Panc1 (cell line): ENCODE data around the gene TAS2R60.

ENCODE experiments used
- CTCF ChIP-seq: fragments of 450-650 bp; IDR thresholded peaks from 2 replicates; pipeline ENCODE4 v1.5.1; 2017; ENCODE audit warnings: mild to moderate bottlenecking
- POLR2AphosphoS5 ChIP-seq: IDR thresholded peaks from 2 replicates; pipeline ENCODE4 v1.6.1; 2012; ENCODE audit warnings: mild to moderate bottlenecking, low read depth, low read length, moderate library complexity

DNA sequence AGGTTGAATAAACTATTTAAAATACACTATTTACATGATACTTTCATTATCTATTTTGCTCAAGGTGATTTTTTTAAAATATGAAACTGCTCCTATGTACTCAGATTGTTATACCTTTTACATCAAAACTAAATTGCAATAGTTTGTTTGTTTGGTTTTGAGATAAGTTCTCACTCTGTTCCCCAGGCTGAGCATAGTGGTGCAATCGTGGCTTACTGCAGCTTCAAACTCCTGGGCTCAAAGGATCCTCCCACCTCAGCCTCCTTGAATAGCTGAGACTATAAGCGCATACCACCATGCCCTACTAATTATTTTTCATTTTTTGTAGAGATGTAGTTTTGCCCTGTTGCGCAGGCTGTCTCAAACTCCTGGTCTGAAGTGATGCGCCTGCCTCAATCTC is 12.7 kb downstream of the TAS2R60 start:
- TF ChIP-seq CTCF (no peak), POLR2AphosphoS5 (no peak)
